ENCODE data around the gene ASIC5. TPM values are rescaled to one million over a fixed set of nuclear protein-coding genes. Genes with fewer than 3 reads are reported as not detected.

The ASIC5 gene
- total RNA-seq, 2 experiments from 2014 or later = not detected

- H3K4me1 ChIP-seq (ENCODE audit: insufficient read depth, low read length, poor library complexity, severe bottlenecking) = no peaks in the 10 kb centered on the region
- CTCF ChIA-PET (ENCODE audit: unreplicated experiment) = no interaction called here
- H3K4me2 ChIP-seq (ENCODE audit: low read length) = no peak overlapping the region
- H4K20me1 ChIP-seq (ENCODE audit: insufficient read depth, low read length) = no peaks in the 10 kb centered on the region
- POLR2A ChIA-PET = no interaction called here
- H3K79me2 ChIP-seq (ENCODE audit: insufficient read depth, low read depth, low read length) = no peaks in the 10 kb centered on the region
- no peaks in the 10 kb centered on the region for H3K9me3 ChIP-seq (ENCODE audit: low read length)
- no peak overlapping the region for H2AFZ ChIP-seq (ENCODE audit: low read length)
- no TSS peak for BruUV-seq (replicated peaks)
- no peak for DNase-seq (ENCODE audit: low spot score)
- no peaks in the 10 kb centered on the region for H3K36me3 ChIP-seq (ENCODE audit: insufficient read depth, low read length)
- intact Hi-C loops (cut with micrococcal nuclease; ENCODE audit: unreplicated experiment) = no loop called here
- no peaks in the 10 kb centered on the region for H3K9me2 ChIP-seq (ENCODE audit: insufficient read depth, low read length)
- H3K27ac ChIP-seq (ENCODE audit: low read depth, low read length, poor library complexity, severe bottlenecking) = no peak overlapping the region
- no peak for TF ChIP-seq EZH2phosphoT487 (IDR thresholded peaks at IDR 0.05; ENCODE audit: borderline replicate concordance, low read depth, low read length)
- no peak for TF ChIP-seq CTCF (conservative IDR thresholded peaks at IDR 0.05; ENCODE audit: low read length)
- H3K4me3 ChIP-seq (ENCODE audit: low read depth, low read length, poor library complexity, severe bottlenecking) = no peak overlapping the region
These were observed 43.6 kb upstream of the ASIC5 start for GRCh38 chr4:155909615-155910226.

GRCh38 chr4:155908187-155909139 lies 42.4 kb upstream of the ASIC5 start:
- Histone ChIP-seq H3K79me2 (ENCODE audit: insufficient read depth, low read depth, low read length) (no peaks in the 10 kb centered on the region), H2AFZ (ENCODE audit: low read length) (no peak overlapping the region), H3K4me2 (ENCODE audit: low read length) (no peak overlapping the region), H3K4me1 (ENCODE audit: insufficient read depth, low read length, poor library complexity, severe bottlenecking) (no peaks in the 10 kb centered on the region), H3K9me3 (ENCODE audit: low read length) (no peaks in the 10 kb centered on the region), H3K27ac (ENCODE audit: low read depth, low read length, poor library complexity, severe bottlenecking) (no peak overlapping the region), H4K20me1 (ENCODE audit: insufficient read depth, low read length) (no peaks in the 10 kb centered on the region), H3K9me2 (ENCODE audit: insufficient read depth, low read length) (no peaks in the 10 kb centered on the region), H3K4me3 (ENCODE audit: low read depth, low read length, poor library complexity, severe bottlenecking) (no peak overlapping the region), H3K36me3 (ENCODE audit: insufficient read depth, low read length) (no peaks in the 10 kb centered on the region)
- BruUV-seq (replicated peaks) = no TSS peak
- intact Hi-C loops (cut with micrococcal nuclease; ENCODE audit: unreplicated experiment) = no loop called here
- CTCF ChIA-PET (ENCODE audit: unreplicated experiment) = no interaction called here
- POLR2A ChIA-PET = no interaction called here
- no peak for DNase-seq (ENCODE audit: low spot score)
- TF ChIP-seq EZH2phosphoT487 (IDR thresholded peaks at IDR 0.05; ENCODE audit: borderline replicate concordance, low read depth, low read length) (no peak), CTCF (conservative IDR thresholded peaks at IDR 0.05; ENCODE audit: low read length) (no peak)

GRCh38 chr4:155907556-155907955 lies 41.5 kb upstream of the ASIC5 start:
- Histone ChIP-seq H3K4me1 (ENCODE audit: insufficient read depth, low read length, poor library complexity, severe bottlenecking) (no peaks in the 10 kb centered on the region), H3K9me3 (ENCODE audit: low read length) (no peaks in the 10 kb centered on the region), H4K20me1 (ENCODE audit: insufficient read depth, low read length) (no peaks in the 10 kb centered on the region), H3K4me2 (ENCODE audit: low read length) (no peak overlapping the region), H3K27ac (ENCODE audit: low read depth, low read length, poor library complexity, severe bottlenecking) (no peak overlapping the region), H3K79me2 (ENCODE audit: insufficient read depth, low read depth, low read length) (no peaks in the 10 kb centered on the region), H3K9me2 (ENCODE audit: insufficient read depth, low read length) (no peaks in the 10 kb centered on the region), H3K4me3 (ENCODE audit: low read depth, low read length, poor library complexity, severe bottlenecking) (no peak overlapping the region), H3K36me3 (ENCODE audit: insufficient read depth, low read length) (no peaks in the 10 kb centered on the region), H2AFZ (ENCODE audit: low read length) (no peak overlapping the region)
- ChIA-PET POLR2A (no interaction called here), CTCF (ENCODE audit: unreplicated experiment) (no interaction called here)
- no TSS peak for BruUV-seq (replicated peaks)
- TF ChIP-seq EZH2phosphoT487 (IDR thresholded peaks at IDR 0.05; ENCODE audit: borderline replicate concordance, low read depth, low read length) (no peak), CTCF (conservative IDR thresholded peaks at IDR 0.05; ENCODE audit: low read length) (no peak)
- intact Hi-C loops (cut with micrococcal nuclease; ENCODE audit: unreplicated experiment) = no loop called here
- no peak for DNase-seq (ENCODE audit: low spot score)

Data from OCI-LY7 (cell line).